HepG2 (cell line): ENCODE data around the gene REEP6. TPM values are rescaled to one million over a fixed set of nuclear protein-coding genes. Genes with fewer than 3 reads are reported as not detected.

Experiments
- ATAC-seq: fragments of 200-7000 bp; cut with Tn5 transposase; 3 replicates; pipeline ENCODE4 v1.9.1; 2020; ENCODE audit warnings: mild to moderate bottlenecking, moderate library complexity
- BruUV-seq: library from RNA; stranded (reverse); fragments of 400-500 nt; replicated peaks from 2 replicates; lab custom pipeline; 2021; lab: Mats Ljungman, UMichigan
- CTCF ChIA-PET: fragments of 300-600 bp; formaldehyde crosslinking; extraction: SDS; loops from one replicate; lab custom pipeline; 2021; ENCODE audit warnings: low total read pairs, inconsistent platforms, low intra/inter-chr PET ratio; lab: Yijun Ruan, JAX
- POLR2A ChIA-PET: fragments of 350-600 bp; sonication (Branson Sonifier 250); formaldehyde crosslinking; loops from one replicate; lab custom pipeline; 2020; ENCODE audit warnings: antibody characterized with exemption, inconsistent platforms; lab: Yijun Ruan, JAX
- DNase-seq: peaks from one replicate; pipeline ENCODE4 v3.0.0-alpha.2; 2015; ENCODE audit warnings: low spot score
- FAIRE-seq: peaks from 3 replicates; lab custom pipeline; 2011; peaks lifted over from hg19 to GRCh38; lab: Jason Lieb, UNC
- H2AFZ ChIP-seq: one replicate; pipeline ENCODE4 v1.6.1; 2011; ENCODE audit warnings: low read length, inconsistent platforms
- H3K27ac ChIP-seq: fragments of 300-600 bp; 3 replicates; pipeline ENCODE4 v1.8.0; 2011; ENCODE audit warnings: mixed run types, mild to moderate bottlenecking, mixed read lengths, low read length, inconsistent platforms; ENCODE audit not compliant: insufficient read depth; ENCODE audit errors: extremely low read length
- H3K27me3 ChIP-seq, 2 experiments: fragments of 200-600 bp in 1 of 2; 2 replicates in 1 of 2; 3 replicates in 1 of 2; pipeline versions ENCODE4 v1.6.0 to v1.8.0; 2011; ENCODE audit warnings: low read length in 2 of 2, mild to moderate bottlenecking in 2 of 2, moderate library complexity in 2 of 2, inconsistent platforms in 1 of 2; ENCODE audit not compliant: insufficient read depth in 2 of 2, control insufficient read depth in 1 of 2
- H3K36me3 ChIP-seq, 2 experiments: fragments of 200-600 bp in 1 of 2; replicated peaks in 1 of 2; 2 replicates in 1 of 2; 3 replicates in 1 of 2; pipeline versions ENCODE4 v1.5.1 to v1.8.0; 2011; ENCODE audit warnings: low read length in 2 of 2, inconsistent platforms in 1 of 2; ENCODE audit not compliant: insufficient read depth in 2 of 2, control insufficient read depth in 1 of 2
- H3K4me1 ChIP-seq: 2 replicates; pipeline ENCODE4 v1.5.1; 2012; ENCODE audit warnings: low read length, inconsistent platforms; ENCODE audit not compliant: insufficient read depth
- H3K4me2 ChIP-seq: 2 replicates; pipeline ENCODE4 v1.6.0; 2011; ENCODE audit warnings: low read depth, low read length, inconsistent platforms
- H3K4me3 ChIP-seq, 3 experiments: fragments of 200-600 bp in 1 of 3; sonication (generic), shearing (Covaris generic) in 1 of 3; replicated peaks in 1 of 3; 2 replicates each; pipeline ENCODE4 v1.5.1; 2011 to 2016; ENCODE audit warnings: low read length in 3 of 3, inconsistent platforms in 2 of 3, low read depth in 2 of 3, mild to moderate bottlenecking in 2 of 3, control low read depth in 1 of 3, mixed read lengths in 1 of 3; ENCODE audit not compliant: insufficient read depth in 1 of 3
- H3K79me2 ChIP-seq: one replicate; pipeline ENCODE4 v1.6.1; 2011; ENCODE audit warnings: low read length, inconsistent platforms; ENCODE audit not compliant: insufficient read depth
- H3K9ac ChIP-seq: 2 replicates; pipeline ENCODE4 v1.6.0; 2011; ENCODE audit warnings: mild to moderate bottlenecking, low read depth, low read length, inconsistent platforms; ENCODE audit not compliant: insufficient read depth
- H3K9me3 ChIP-seq: 2 replicates; pipeline ENCODE4 v1.5.1; 2012; ENCODE audit warnings: mild to moderate bottlenecking, low read length
- H4K20me1 ChIP-seq: 2 replicates; pipeline ENCODE4 v1.6.0; 2011; ENCODE audit warnings: inconsistent platforms, mild to moderate bottlenecking, low read length, moderate library complexity; ENCODE audit not compliant: insufficient read depth
- HES4 ChIP-seq: sonication (generic); formaldehyde crosslinking; IDR thresholded peaks from 2 replicates; pipeline ENCODE4 v1.9.0; 2021; ENCODE audit warnings: mild to moderate bottlenecking, missing genetic modification reagents, borderline replicate concordance
- HIVEP1 ChIP-seq: sonication (generic); formaldehyde crosslinking; IDR thresholded peaks from 2 replicates; pipeline ENCODE4 v1.4.0; 2020; ENCODE audit warnings: mild to moderate bottlenecking, missing genetic modification reagents
- MTF2 ChIP-seq: sonication (generic); formaldehyde crosslinking; IDR thresholded peaks from 2 replicates; pipeline ENCODE4 v1.5.0; 2020; ENCODE audit warnings: missing genetic modification reagents, borderline replicate concordance
- ZFYVE20 ChIP-seq: sonication (generic); formaldehyde crosslinking; IDR thresholded peaks from 2 replicates; pipeline ENCODE4 v1.8.0; 2023; ENCODE audit warnings: low read depth, mild to moderate bottlenecking, moderate library complexity, missing genetic modification reagents, borderline replicate concordance
- ZNF101 ChIP-seq: sonication (generic); formaldehyde crosslinking; IDR thresholded peaks from 2 replicates; pipeline ENCODE4 v1.4.0; 2020; ENCODE audit warnings: mild to moderate bottlenecking, low read depth, missing genetic modification reagents, borderline replicate concordance
- ZNF207 ChIP-seq: fragments of 450-650 bp; IDR thresholded peaks from 2 replicates; pipeline ENCODE4 v1.6.1; 2016; ENCODE audit warnings: antibody characterized with exemption, borderline replicate concordance
- ZNF720 ChIP-seq: sonication (generic); formaldehyde crosslinking; IDR thresholded peaks from 2 replicates; pipeline ENCODE4 v1.4.0; 2020; ENCODE audit warnings: missing genetic modification reagents
- ZSCAN21 ChIP-seq: sonication (generic); formaldehyde crosslinking; IDR thresholded peaks from 2 replicates; pipeline ENCODE4 v1.8.0; 2022; ENCODE audit warnings: mild to moderate bottlenecking, missing genetic modification reagents, moderate library complexity, borderline replicate concordance
- WGBS: methylation state at CpG from one replicate; pipeline ENCODE4 v1.1.6; 2017; ENCODE audit warnings: low lambda C conversion rate; 5-methylcytosine and 5-hydroxymethylcytosine counted together
- in situ Hi-C: cut with HindIII; loops from 2 replicates; pipeline ENCODE4 v1.10.0; 2017; ENCODE audit warnings: low pct_unique_long_range_greater_than_20kb; ENCODE audit not compliant: extremely low pct_ligation_motif_present
- intact Hi-C: fragments of 100-400 bp; cut with micrococcal nuclease; formaldehyde crosslinking; loops from one replicate; pipeline ENCODE4 v1.10.0; 2022; ENCODE audit not compliant: unreplicated experiment
- polyA plus RNA-seq, 8 experiments: library from polyadenylated mRNA; depleted of rRNA in 3 of 8; stranded (reverse) in 7 of 8; unstranded in 1 of 8; fragments of >200 nt; fragmentation: Illumina TruSeq in 4 of 8; extraction: Trizol in 4 of 8; gene quantifications; 2 replicates each; pipeline versions ENCODE4 v1.2.1 to v1.2.3, GENCODE V29; 2011 to 2016; ENCODE audit warnings: low read depth in 4 of 8, missing spikeins in 1 of 8, mixed read lengths in 1 of 8; ENCODE audit not compliant: insufficient read depth in 1 of 8
- total RNA-seq, 5 experiments: library from RNA; depleted of rRNA; stranded (reverse); fragments of >200 nt; fragmentation: Illumina TruSeq; extraction: Trizol; gene quantifications; 2 replicates each; pipeline ENCODE4 v1.2.3, GENCODE V29; 2016; ENCODE audit warnings: low read depth in 1 of 5
- TF ChIP-seq, protein P1 (sequence below): sonication (generic); formaldehyde crosslinking; IDR thresholded peaks from 2 replicates; pipeline ENCODE4 v1.5.1; 2020; ENCODE audit warnings: mild to moderate bottlenecking, missing genetic modification reagents, moderate library complexity
- TF ChIP-seq, protein P2 (sequence below): sonication (generic); formaldehyde crosslinking; IDR thresholded peaks from 2 replicates; pipeline ENCODE4 v1.8.1; 2023; ENCODE audit warnings: mild to moderate bottlenecking, missing genetic modification reagents, borderline replicate concordance
- TF ChIP-seq, protein P3 (sequence below): sonication (generic); formaldehyde crosslinking; IDR thresholded peaks from 2 replicates; pipeline ENCODE4 v1.5.0; 2020; ENCODE audit warnings: mild to moderate bottlenecking, missing genetic modification reagents

Gene REEP6
- total and polyA plus RNA-seq, 2 of the 13 experiments (the other 11 are each of a cell fraction or from before 2014, with no cell fraction given), result 10.0 to 28.8 TPM

DNA sequence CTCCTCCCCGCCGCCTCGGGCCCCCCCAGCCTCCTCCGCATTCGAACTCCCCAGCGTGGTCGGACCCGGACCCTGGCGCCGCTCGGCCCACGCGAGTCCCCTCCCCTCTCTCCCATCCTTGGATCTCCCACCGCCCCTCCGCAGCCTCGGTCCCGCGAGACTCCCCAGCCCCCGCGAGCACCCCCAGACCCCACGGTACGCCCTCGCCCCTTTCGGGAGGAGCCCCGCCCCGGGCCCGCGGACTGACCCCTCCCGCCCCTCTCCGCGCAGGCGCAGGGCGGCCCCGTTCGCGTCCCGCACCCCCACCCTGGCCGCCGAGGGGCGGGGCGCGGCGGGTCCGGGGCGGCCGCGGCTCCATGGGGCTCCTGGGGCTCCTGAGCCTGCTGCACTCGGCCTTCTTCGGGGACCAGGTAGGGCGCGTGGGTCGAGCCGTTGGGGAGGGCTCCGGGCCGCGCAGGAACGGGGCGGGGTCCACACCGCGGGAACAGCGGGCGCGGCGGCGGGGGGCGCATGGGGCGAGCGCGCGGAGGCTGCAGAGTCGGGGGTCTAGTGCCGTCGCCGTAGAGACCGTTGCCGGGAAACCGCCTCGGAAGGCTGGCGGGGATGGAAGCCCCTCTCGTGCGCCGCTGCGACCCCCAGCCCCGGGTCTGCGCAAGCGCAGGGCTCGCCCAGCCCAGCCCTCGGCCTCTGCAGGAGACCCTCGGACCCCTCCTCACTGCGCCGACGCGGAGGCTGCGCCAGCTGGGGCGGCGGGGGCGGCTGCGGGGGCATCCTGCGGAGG, 44.9 kb upstream of the REEP6 start (continued):
- TF ChIP-seq, protein P1, sequence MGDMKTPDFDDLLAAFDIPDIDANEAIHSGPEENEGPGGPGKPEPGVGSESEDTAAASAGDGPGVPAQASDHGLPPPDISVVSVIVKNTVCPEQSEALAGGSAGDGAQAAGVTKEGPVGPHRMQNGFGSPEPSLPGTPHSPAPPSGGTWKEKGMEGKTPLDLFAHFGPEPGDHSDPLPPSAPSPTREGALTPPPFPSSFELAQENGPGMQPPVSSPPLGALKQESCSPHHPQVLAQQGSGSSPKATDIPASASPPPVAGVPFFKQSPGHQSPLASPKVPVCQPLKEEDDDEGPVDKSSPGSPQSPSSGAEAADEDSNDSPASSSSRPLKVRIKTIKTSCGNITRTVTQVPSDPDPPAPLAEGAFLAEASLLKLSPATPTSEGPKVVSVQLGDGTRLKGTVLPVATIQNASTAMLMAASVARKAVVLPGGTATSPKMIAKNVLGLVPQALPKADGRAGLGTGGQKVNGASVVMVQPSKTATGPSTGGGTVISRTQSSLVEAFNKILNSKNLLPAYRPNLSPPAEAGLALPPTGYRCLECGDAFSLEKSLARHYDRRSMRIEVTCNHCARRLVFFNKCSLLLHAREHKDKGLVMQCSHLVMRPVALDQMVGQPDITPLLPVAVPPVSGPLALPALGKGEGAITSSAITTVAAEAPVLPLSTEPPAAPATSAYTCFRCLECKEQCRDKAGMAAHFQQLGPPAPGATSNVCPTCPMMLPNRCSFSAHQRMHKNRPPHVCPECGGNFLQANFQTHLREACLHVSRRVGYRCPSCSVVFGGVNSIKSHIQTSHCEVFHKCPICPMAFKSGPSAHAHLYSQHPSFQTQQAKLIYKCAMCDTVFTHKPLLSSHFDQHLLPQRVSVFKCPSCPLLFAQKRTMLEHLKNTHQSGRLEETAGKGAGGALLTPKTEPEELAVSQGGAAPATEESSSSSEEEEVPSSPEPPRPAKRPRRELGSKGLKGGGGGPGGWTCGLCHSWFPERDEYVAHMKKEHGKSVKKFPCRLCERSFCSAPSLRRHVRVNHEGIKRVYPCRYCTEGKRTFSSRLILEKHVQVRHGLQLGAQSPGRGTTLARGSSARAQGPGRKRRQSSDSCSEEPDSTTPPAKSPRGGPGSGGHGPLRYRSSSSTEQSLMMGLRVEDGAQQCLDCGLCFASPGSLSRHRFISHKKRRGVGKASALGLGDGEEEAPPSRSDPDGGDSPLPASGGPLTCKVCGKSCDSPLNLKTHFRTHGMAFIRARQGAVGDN (CRISPR knock-in tag), result no peak
- 0 out of 2 replicates have a peak, but pooled peaks have one; percentile 73 for TF ChIP-seq MTF2 (CRISPR knock-in tag)
- TF ChIP-seq ZNF207, result no peak
- no peak for TF ChIP-seq ZNF720 (CRISPR knock-in tag)

DNA sequence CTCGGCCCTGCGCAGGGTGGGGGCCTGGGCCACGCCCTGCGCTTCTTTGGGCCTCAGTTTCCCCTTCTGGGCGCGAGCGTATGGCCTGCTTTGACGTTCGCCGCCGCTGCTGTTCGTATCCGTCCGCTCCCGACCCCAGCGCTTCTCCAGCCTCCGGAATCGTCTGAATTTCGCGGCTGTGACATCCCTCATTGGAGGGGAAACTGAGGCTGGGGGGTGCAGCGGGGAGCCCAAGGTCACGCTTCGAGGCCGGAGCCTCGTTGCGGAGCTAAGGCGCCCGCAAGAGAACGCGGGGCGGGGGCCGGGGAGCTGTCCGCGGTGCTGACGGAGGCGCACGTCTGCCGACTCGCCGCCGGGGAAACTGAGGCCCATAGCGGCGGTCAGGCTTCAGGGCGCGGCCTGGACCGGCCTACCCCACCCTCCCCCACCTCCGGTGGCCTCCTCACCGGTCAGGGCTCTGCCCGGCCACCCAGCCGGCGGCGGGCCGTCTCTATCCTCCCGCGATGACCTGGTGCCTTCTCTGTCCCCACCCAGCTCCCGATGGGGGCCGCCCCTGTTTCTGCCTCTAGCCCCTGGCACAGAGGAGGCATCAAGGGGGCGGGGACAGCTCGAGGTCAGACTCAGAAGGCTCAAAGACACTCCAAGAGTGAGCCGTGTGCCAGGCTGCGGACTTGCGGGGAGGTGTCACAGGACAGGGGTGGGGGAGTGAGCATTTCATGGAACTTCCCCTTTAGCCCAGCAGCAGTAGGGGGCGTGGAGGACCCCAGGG, 44.1 kb upstream of the REEP6 start:
- peak overlapping the region in 1 of 3 experiments; percentile 78; a peak in 1 of 6 replicates for H3K4me3 ChIP-seq
- DNase-seq (no peak), FAIRE-seq (no peak), ATAC-seq (no peak)
- no peak overlapping the region for H3K9ac ChIP-seq
- H3K9me3 ChIP-seq, result no peaks in the 10 kb centered on the region
- CTCF ChIA-PET, result no interaction called here
- peak overlapping the region; percentile 56 for H3K4me2 ChIP-seq
- BruUV-seq, result no TSS peak
- H3K27me3 ChIP-seq, result peaks cover 9 to 51% of the 10 kb centered on the region in 2 experiments
- 12% methylated on average over 5 of the region's 63 CpGs for WGBS
- no peak overlapping the region for H2AFZ ChIP-seq
- peaks cover 0 to 7% of the 10 kb centered on the region in 2 experiments; a peak in 1 of 5 replicates for H3K36me3 ChIP-seq
- H3K79me2 ChIP-seq, result no peaks in the 10 kb centered on the region
- peaks cover 19% of the 10 kb centered on the region for H3K4me1 ChIP-seq
- in situ Hi-C loops (no loop called here), intact Hi-C loops (no loop called here)
- POLR2A ChIA-PET, result no interaction called here
- H4K20me1 ChIP-seq, result peaks cover 20% of the 10 kb centered on the region; the same call in 1 of the 2 replicates
- H3K27ac ChIP-seq, result no peak overlapping the region
- TF ChIP-seq HES4 (CRISPR knock-in tag) (peak; percentile 49; the same call in 1 of the 2 replicates), HIVEP1 (0 out of 2 replicates have a peak, but pooled peaks have one; percentile 18), ZNF101 (CRISPR knock-in tag) (no peak), ZSCAN21 (CRISPR knock-in tag) (no peak), ZFYVE20 (CRISPR knock-in tag) (0 out of 2 replicates have a peak, but pooled peaks have one; percentile 68)
- TF ChIP-seq, protein P2, sequence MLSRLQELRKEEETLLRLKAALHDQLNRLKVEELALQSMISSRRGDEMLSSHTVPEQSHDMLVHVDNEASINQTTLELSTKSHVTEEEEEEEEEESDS (CRISPR knock-in tag), result no peak
- TF ChIP-seq, protein P3, sequence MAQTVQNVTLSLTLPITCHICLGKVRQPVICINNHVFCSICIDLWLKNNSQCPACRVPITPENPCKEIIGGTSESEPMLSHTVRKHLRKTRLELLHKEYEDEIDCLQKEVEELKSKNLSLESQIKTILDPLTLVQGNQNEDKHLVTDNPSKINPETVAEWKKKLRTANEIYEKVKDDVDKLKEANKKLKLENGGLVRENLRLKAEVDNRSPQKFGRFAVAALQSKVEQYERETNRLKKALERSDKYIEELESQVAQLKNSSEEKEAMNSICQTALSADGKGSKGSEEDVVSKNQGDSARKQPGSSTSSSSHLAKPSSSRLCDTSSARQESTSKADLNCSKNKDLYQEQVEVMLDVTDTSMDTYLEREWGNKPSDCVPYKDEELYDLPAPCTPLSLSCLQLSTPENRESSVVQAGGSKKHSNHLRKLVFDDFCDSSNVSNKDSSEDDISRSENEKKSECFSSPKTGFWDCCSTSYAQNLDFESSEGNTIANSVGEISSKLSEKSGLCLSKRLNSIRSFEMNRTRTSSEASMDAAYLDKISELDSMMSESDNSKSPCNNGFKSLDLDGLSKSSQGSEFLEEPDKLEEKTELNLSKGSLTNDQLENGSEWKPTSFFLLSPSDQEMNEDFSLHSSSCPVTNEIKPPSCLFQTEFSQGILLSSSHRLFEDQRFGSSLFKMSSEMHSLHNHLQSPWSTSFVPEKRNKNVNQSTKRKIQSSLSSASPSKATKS, result no peak
